OCI-M1 (cell line): Measurements from ENCODE around the gene EHBP1.

ENCODE experiments used
- DNase-seq: peaks from one replicate; lab custom pipeline; 2025; lab: John Stamatoyannopoulos, UW

The EHBP1 gene

GRCh38 chr2:62964050-62964449 lies 258.5 kb downstream of the EHBP1 start:
- DNase-seq: no peak

- no peak for DNase-seq
Observed at GRCh38 chr2:62964671-62965070, 259.2 kb downstream of the EHBP1 start.

GRCh38 chr2:62966991-62967390 lies 261.5 kb downstream of the EHBP1 start:
- DNase-seq: peak; percentile 80

- no peak for DNase-seq
Observed at GRCh38 chr2:62968168-62968567, 262.7 kb downstream of the EHBP1 start.

- DNase-seq: no peak
Observed at GRCh38 chr2:62968668-62969067, 263.2 kb downstream of the EHBP1 start.

- peak; percentile 84 for DNase-seq
Observed at GRCh38 chr2:62971936-62972335, 266.4 kb downstream of the EHBP1 start.

GRCh38 chr2:62972601-62973000 lies 267.1 kb downstream of the EHBP1 start:
- DNase-seq: no peak

- peak; percentile 6 for DNase-seq
Observed at GRCh38 chr2:62974999-62975398, 269.5 kb downstream of the EHBP1 start.

GRCh38 chr2:62991605-62992004 lies 286.1 kb downstream of the EHBP1 start:
- no peak for DNase-seq

- DNase-seq: no peak
Observed at GRCh38 chr2:62992561-62992960, 287.0 kb downstream of the EHBP1 start.

- no peak for DNase-seq
Observed at GRCh38 chr2:62994206-62994605, 288.7 kb downstream of the EHBP1 start.

GRCh38 chr2:62996534-62997186 lies 291.1 kb downstream of the EHBP1 start:
- peak; percentile 86 for DNase-seq

GRCh38 chr2:62998949-62999348 lies 293.4 kb downstream of the EHBP1 start:
- DNase-seq: no peak

GRCh38 chr2:62999905-63000304 lies 294.4 kb downstream of the EHBP1 start:
- no peak for DNase-seq

GRCh38 chr2:63000801-63001200 lies 295.3 kb downstream of the EHBP1 start:
- DNase-seq: no peak

GRCh38 chr2:63001576-63001975 lies 296.1 kb downstream of the EHBP1 start:
- no peak for DNase-seq

- DNase-seq: no peak
Observed at GRCh38 chr2:63003351-63003750, 297.8 kb downstream of the EHBP1 start.

- DNase-seq: no peak
Observed at GRCh38 chr2:63007813-63008458, 302.4 kb downstream of the EHBP1 start.

GRCh38 chr2:63008838-63009237 lies 303.3 kb downstream of the EHBP1 start:
- DNase-seq: no peak

GRCh38 chr2:63009490-63009889 lies 304.0 kb downstream of the EHBP1 start:
- DNase-seq: no peak

- no peak for DNase-seq
Observed at GRCh38 chr2:63012541-63012940, 307.0 kb downstream of the EHBP1 start.

- no peak for DNase-seq
Observed at GRCh38 chr2:63013438-63013837, 307.9 kb downstream of the EHBP1 start.

- DNase-seq: no peak
Observed at GRCh38 chr2:63015389-63015788, 309.9 kb downstream of the EHBP1 start.

GRCh38 chr2:63018439-63018838 lies 312.9 kb downstream of the EHBP1 start:
- DNase-seq: no peak
